ENCODE measurements around the gene DNAJC7. TPM values are rescaled to one million over a fixed set of nuclear protein-coding genes. Genes with fewer than 3 reads are reported as not detected.

Gene DNAJC7
- total RNA-seq, 1 experiment from 2014 or later, result 147 TPM

GRCh38 chr17:41972571-41973407 lies 44.5 kb downstream of the DNAJC7 start:
- POLR2A ChIA-PET, result no interaction called here

DNA sequence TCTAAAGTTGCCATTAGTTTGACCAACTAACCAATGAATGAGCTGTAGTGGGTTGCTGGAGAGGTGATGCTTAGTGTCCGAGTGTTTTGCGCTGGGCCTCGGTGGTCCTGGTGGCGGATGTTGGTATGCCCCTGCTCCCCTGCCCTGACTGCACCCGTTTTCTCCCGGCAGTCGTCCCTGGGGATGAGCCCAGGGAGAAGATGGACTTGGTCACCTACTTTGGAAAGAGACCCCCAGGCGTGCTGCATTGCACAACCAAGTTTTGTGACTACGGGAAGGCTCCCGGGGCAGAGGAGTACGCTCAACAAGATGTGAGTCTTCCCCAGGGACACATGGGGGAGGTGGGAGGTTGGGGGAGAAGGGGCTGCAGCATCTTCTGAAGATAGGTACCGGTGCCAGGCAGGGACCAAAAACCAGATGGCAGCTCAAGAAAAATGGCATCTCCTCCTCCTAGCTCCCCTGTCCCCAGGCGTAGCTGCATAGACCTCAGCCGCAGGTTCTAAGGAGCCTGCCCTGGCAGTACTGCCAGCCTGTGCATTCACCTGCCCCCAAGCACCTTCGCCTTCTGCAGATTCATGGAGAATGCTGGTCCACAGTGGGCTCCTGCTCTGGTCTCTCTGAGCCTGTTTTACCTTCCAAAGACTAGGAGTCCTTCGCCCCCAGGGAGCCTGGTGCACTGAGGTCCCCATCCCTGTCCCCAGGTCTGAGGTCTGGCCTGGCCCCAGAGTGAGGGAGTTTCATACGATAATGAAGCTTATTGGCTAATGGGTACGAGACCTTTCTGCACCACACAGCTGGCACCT lies 45.3 kb downstream of the DNAJC7 start:
- peaks cover 8% of the 10 kb centered on the region for H3K4me1 ChIP-seq
- no peaks in the 10 kb centered on the region for H3K9me3 ChIP-seq
- CTCF ChIA-PET, result no interaction called here
- no peak overlapping the region for H3K4me3 ChIP-seq (ENCODE audit: low read depth, low read length)
- Mint-ChIP-seq H3K27me3 (ENCODE audit: insufficient read depth, unreplicated experiment) (no peaks in the 10 kb centered on the region), H3K4me1 (ENCODE audit: low read depth, unreplicated experiment) (peaks cover 12% of the 10 kb centered on the region), H3K36me3 (ENCODE audit: insufficient read depth, unreplicated experiment) (peaks cover 98% of the 10 kb centered on the region), H3K4me3 (ENCODE audit: unreplicated experiment) (no peak overlapping the region), H3K27ac (ENCODE audit: unreplicated experiment) (peak overlapping the region; percentile 64), H3K9me3 (ENCODE audit: unreplicated experiment) (no peaks in the 10 kb centered on the region)
- POLR2A ChIA-PET, result no interaction called here
- intact Hi-C loops (cut with micrococcal nuclease; ENCODE audit: unreplicated experiment), result no loop called here
- TF ChIP-seq, protein P1, sequence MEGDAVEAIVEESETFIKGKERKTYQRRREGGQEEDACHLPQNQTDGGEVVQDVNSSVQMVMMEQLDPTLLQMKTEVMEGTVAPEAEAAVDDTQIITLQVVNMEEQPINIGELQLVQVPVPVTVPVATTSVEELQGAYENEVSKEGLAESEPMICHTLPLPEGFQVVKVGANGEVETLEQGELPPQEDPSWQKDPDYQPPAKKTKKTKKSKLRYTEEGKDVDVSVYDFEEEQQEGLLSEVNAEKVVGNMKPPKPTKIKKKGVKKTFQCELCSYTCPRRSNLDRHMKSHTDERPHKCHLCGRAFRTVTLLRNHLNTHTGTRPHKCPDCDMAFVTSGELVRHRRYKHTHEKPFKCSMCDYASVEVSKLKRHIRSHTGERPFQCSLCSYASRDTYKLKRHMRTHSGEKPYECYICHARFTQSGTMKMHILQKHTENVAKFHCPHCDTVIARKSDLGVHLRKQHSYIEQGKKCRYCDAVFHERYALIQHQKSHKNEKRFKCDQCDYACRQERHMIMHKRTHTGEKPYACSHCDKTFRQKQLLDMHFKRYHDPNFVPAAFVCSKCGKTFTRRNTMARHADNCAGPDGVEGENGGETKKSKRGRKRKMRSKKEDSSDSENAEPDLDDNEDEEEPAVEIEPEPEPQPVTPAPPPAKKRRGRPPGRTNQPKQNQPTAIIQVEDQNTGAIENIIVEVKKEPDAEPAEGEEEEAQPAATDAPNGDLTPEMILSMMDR (IDR thresholded peaks at IDR 0.05; ENCODE audit: insufficient read depth in 1 of 2, low read depth in 1 of 2, low read length in 1 of 2, severe bottlenecking in 1 of 2, unreplicated experiment in 1 of 2), result no peak
- H3K36me3 ChIP-seq (ENCODE audit: control insufficient read depth, insufficient read depth, low read length), result peaks cover 11% of the 10 kb centered on the region
- no TSS peak for BruUV-seq (replicated peaks)
- no peaks in the 10 kb centered on the region for H3K27me3 ChIP-seq (replicated peaks; ENCODE audit: control insufficient read depth, insufficient read depth, low read length)
- DNase-seq, result no peak

More at GRCh38 chr17:41972571-41973407, 44.5 kb downstream of the DNAJC7 start:
- Mint-ChIP-seq H3K27ac (ENCODE audit: unreplicated experiment) (peak overlapping the region; percentile 64), H3K27me3 (ENCODE audit: insufficient read depth, unreplicated experiment) (no peaks in the 10 kb centered on the region), H3K36me3 (ENCODE audit: insufficient read depth, unreplicated experiment) (peaks cover 98% of the 10 kb centered on the region), H3K4me1 (ENCODE audit: low read depth, unreplicated experiment) (peaks cover 10% of the 10 kb centered on the region), H3K4me3 (ENCODE audit: unreplicated experiment) (no peak overlapping the region), H3K9me3 (ENCODE audit: unreplicated experiment) (no peaks in the 10 kb centered on the region)
- intact Hi-C loops (cut with micrococcal nuclease; ENCODE audit: unreplicated experiment), result no loop called here
- Histone ChIP-seq H3K4me1 (peaks cover 3% of the 10 kb centered on the region), H3K36me3 (ENCODE audit: control insufficient read depth, insufficient read depth, low read length) (peaks cover 12% of the 10 kb centered on the region), H3K4me3 (ENCODE audit: low read depth, low read length) (no peak overlapping the region), H3K9me3 (no peaks in the 10 kb centered on the region), H3K27me3 (replicated peaks; ENCODE audit: control insufficient read depth, insufficient read depth, low read length) (no peaks in the 10 kb centered on the region)
- TF ChIP-seq, protein P1 (IDR thresholded peaks at IDR 0.05; ENCODE audit: insufficient read depth in 1 of 2, low read depth in 1 of 2, low read length in 1 of 2, severe bottlenecking in 1 of 2, unreplicated experiment in 1 of 2), result no peak
- BruUV-seq (replicated peaks), result no TSS peak
- CTCF ChIA-PET, result no interaction called here
- no peak for DNase-seq

DNA sequence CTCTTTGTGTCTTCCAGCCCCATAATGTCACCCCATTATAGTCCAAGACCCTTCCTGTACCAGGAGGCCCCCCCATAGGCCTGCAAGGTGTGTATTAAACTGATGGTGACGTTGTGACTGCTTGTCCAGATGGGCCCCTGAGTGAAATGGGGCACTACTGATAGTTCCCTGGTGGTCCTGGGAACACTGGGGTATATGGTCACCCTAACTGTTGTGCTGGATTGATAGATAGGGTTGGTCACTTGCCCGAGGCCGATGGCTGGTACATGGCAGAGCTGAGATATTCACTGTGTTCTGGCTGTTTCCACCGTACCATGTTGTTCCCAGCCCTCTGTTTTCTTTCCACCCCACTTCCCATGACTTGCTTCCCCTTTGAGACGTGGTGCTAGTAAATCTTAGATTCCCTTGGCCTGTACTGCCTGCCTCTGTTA lies 46.3 kb downstream of the DNAJC7 start:
- Mint-ChIP-seq H3K36me3 (ENCODE audit: insufficient read depth, unreplicated experiment) (peaks cover 98% of the 10 kb centered on the region), H3K9me3 (ENCODE audit: unreplicated experiment) (no peaks in the 10 kb centered on the region), H3K4me1 (ENCODE audit: low read depth, unreplicated experiment) (peaks cover 12% of the 10 kb centered on the region), H3K4me3 (ENCODE audit: unreplicated experiment) (no peak overlapping the region), H3K27me3 (ENCODE audit: insufficient read depth, unreplicated experiment) (no peaks in the 10 kb centered on the region), H3K27ac (ENCODE audit: unreplicated experiment) (peak overlapping the region; percentile 39)
- TF ChIP-seq, protein P1 (IDR thresholded peaks at IDR 0.05; ENCODE audit: insufficient read depth in 1 of 2, low read depth in 1 of 2, low read length in 1 of 2, severe bottlenecking in 1 of 2, unreplicated experiment in 1 of 2), result no peak
- intact Hi-C loops (cut with micrococcal nuclease; ENCODE audit: unreplicated experiment), result no loop called here
- H3K4me3 ChIP-seq (ENCODE audit: low read depth, low read length), result no peak overlapping the region
- peaks cover 11% of the 10 kb centered on the region for H3K36me3 ChIP-seq (ENCODE audit: control insufficient read depth, insufficient read depth, low read length)
- no TSS peak for BruUV-seq (replicated peaks)
- no peaks in the 10 kb centered on the region for H3K9me3 ChIP-seq
- peaks cover 8% of the 10 kb centered on the region for H3K4me1 ChIP-seq
- no peaks in the 10 kb centered on the region for H3K27me3 ChIP-seq (replicated peaks; ENCODE audit: control insufficient read depth, insufficient read depth, low read length)
- POLR2A ChIA-PET, result no interaction called here
- DNase-seq, result no peak
- CTCF ChIA-PET, result no interaction called here

Measured in Caco-2 (cell line).